Panc1 (cell line): Measurements from ENCODE around the gene PTAFR.
"Not testable (repeated sequence)": the region's sequence is repeated elsewhere in the genome, so short reads cannot be mapped to it uniquely, and the experiment has no call there.

Experiments
- POLR2AphosphoS5 ChIP-seq: IDR thresholded peaks from 2 replicates; pipeline ENCODE4 v1.6.1; 2012; ENCODE audit warnings: mild to moderate bottlenecking, low read depth, low read length, moderate library complexity
- REST ChIP-seq, 2 experiments: IDR thresholded peaks; 2 replicates each; pipeline ENCODE4 v1.6.1; 2011 to 2012; ENCODE audit warnings: low read depth in 2 of 2, control low read depth in 1 of 2, low read length in 1 of 2, mild to moderate bottlenecking in 1 of 2, moderate library complexity in 1 of 2; ENCODE audit not compliant: insufficient read depth in 1 of 2
- TCF7L2 ChIP-seq: IDR thresholded peaks from 2 replicates; pipeline ENCODE4 v1.6.1; 2011; ENCODE audit warnings: mild to moderate bottlenecking, low read depth, low read length, inconsistent platforms
- TF ChIP-seq, protein P1 (sequence below): fragments of 450-650 bp; IDR thresholded peaks from 2 replicates; pipeline ENCODE4 v1.5.1; 2017; ENCODE audit warnings: mild to moderate bottlenecking

DNA sequence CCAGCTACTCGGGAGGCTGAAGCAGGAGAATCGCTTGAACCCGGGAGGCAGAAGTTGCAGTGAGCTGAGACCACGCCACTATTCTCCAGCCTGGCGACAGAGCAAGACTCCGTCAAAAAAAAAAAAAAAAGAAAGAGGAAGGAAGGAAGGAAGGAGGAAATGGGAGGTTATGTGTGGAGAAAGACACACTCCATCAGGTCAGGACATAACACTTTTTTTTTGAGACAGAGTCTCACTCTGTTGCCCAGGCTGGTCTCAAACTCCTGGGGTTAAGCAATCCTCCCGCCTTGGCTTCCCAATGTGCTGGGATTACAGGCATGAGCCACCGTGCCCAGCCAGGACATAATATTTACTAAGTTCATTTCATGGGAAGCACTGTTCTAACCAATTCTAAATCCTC, 36.6 kb downstream of the PTAFR start:
- TF ChIP-seq, protein P1, sequence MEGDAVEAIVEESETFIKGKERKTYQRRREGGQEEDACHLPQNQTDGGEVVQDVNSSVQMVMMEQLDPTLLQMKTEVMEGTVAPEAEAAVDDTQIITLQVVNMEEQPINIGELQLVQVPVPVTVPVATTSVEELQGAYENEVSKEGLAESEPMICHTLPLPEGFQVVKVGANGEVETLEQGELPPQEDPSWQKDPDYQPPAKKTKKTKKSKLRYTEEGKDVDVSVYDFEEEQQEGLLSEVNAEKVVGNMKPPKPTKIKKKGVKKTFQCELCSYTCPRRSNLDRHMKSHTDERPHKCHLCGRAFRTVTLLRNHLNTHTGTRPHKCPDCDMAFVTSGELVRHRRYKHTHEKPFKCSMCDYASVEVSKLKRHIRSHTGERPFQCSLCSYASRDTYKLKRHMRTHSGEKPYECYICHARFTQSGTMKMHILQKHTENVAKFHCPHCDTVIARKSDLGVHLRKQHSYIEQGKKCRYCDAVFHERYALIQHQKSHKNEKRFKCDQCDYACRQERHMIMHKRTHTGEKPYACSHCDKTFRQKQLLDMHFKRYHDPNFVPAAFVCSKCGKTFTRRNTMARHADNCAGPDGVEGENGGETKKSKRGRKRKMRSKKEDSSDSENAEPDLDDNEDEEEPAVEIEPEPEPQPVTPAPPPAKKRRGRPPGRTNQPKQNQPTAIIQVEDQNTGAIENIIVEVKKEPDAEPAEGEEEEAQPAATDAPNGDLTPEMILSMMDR = not testable (repeated sequence)
- TF ChIP-seq POLR2AphosphoS5; REST (IDR thresholded peaks at IDR 0.05; ENCODE audit: insufficient read depth in 1 of 2, low read depth in 2 of 2, low read length in 1 of 2); TCF7L2: not testable (repeated sequence)
